ENCODE measurements around the gene GNB1L.

The GNB1L gene

GRCh38 chr22:19821523-19822300, 33.0 kb downstream of the GNB1L start:
- DNase-seq, result no peak

- DNase-seq, result no peak
Measured at GRCh38 chr22:19820880-19821522, 33.7 kb downstream of the GNB1L start.

- no peak for DNase-seq
Measured at GRCh38 chr22:19819911-19820879, 34.5 kb downstream of the GNB1L start.

DNA sequence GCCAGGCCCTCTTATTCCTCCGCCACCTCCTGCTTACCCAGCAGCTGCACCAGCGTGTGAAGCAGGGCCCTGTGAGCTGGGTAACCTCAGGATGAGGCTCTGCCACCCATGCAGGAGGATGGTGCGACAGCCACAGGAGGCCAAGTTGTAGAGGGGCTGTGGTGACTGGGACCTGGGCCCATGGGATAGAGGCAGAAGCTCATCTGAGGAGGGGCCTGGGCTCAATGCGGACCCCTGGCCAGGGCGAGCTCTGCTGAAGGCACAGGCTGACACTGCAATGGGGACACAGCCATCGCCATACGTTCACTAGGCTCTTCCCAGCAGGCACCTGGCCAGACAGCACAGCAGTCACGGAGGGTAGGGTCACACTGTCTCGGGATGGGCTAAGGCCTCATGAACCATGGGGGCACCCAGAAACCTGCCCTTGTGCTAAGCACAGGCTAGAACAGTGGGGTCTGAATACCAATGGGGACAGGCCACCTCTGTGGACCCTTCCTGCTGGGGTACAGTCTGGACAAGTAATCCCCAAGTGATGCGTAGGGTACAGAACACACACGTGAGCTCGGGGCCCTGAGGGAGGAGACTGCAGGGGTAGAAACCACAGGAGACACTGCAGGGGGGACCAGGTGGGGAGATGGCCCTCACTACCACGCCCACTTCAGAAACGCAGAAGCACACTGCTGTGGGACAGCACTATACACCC, 35.3 kb downstream of the GNB1L start:
- DNase-seq, result no peak

DNA sequence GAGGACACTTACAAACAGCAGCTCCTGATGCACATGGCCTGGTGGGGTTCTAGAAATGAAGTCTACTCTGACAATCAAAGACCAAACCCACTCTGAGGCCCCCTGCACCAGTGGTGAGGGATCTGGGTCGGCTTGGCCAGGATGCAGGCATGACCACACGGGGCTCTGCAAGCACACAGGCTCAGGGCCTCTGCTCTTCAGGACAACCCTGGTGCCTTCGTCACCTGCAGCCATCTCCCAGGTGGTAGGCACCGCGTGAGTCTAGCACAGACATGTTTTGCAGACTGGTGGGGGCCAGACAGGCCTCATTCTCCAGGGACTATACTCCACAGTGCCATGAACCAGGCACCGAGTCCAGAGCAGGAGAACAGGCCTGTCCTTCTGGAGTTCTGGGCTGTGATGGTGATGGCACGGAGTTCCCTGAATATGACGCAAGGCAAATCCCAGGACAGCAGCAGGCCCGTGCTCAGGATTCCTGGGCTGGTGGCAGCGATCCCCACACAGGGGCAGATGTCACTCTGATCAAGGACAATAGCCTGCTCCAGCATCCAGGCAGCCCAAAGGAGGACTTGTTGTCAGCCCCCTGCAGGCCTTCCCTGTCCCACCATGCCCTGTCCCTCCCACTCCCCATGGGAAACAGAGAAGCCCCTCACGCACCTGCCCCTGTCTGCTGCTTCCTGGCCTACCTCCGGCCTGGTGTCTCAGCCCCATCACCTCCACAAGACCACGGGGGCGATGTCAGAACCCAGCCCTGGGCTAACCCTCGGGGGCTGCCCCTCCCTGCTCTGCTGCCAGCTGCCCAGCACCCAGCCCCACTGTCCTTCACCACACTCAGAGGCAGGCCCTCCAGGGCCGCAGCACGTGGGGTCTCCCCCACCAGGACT, 36.1 kb downstream of the GNB1L start:
- DNase-seq, result no peak

- DNase-seq, result no peak
Measured at GRCh38 chr22:19816372-19817119, 38.1 kb downstream of the GNB1L start.

DNA sequence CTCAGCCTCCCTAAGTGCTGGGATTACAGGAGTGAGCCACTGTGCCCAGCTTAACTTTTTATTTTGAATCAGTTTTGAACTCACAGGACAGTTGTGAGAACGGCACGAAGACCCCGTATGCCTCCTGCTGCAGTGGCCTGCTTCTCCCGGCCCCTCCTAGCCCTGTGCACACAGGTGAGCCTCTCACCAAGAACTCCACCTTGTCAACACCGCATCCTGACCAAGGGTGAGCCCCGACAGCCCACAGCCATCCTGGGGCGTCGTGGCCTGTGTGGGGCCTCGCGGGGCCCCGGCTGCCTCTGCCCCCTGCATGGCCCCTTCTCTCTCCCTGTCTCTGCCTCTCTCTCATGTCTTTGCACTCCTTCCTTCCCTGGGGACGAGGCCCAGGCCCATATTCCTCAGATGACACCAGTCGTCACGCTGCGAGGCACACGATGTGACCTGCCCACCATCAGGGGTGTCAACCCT, 38.8 kb downstream of the GNB1L start:
- no peak for DNase-seq

DNA sequence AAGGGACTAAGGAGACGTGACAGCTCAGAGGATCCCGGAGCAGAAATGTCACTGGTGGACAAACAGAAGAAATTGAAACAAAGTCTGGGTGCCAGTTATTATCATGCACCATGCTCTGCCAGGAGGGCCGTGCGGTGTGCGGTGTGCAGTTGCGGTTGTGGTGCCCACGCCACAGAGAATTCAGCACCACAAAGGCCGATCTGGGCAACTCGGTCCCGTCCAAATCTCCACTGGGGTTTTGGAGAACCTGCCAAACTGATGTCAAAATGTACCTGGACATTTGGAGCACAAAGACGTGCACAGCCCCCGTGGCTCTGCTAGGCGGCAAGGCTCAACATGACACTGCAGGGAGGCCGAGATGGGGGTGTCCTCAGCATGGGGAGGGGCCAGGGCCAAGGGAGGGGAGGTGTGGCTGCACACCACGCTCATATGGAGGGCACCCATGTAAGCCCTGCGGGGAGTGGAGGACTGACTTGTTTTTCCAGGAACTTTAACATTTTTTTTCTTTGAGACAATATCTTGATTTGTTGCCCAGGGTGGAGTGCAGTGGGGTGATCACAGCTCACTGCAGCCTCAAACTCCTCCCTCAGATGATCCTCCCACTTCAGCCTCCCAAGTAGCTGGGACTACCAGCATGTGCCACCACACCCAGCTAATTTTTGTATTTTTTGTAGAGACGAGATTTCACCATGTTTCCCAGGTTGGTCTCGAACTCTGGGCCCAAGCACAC, 39.4 kb downstream of the GNB1L start:
- DNase-seq, result no peak

DNA sequence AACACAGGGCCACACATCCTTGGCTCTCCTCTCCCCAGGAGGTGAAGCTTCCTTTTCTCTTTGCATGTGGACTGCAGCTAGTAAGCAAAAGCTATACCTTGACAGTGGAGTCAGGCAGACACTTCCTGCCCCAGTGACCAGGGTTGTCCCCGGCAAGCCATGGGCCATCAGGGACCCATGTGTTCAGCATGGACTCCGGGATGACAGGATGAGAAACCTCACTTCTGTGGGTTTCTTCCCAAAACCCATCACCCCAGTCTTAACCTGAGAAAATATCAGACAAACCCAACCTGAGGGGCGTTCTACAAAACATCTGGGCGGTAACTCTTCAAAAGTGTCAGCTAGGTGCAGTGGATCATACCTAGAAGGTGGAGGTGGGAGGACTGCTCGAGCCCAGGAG, 40.2 kb downstream of the GNB1L start:
- DNase-seq, result no peak

DNA sequence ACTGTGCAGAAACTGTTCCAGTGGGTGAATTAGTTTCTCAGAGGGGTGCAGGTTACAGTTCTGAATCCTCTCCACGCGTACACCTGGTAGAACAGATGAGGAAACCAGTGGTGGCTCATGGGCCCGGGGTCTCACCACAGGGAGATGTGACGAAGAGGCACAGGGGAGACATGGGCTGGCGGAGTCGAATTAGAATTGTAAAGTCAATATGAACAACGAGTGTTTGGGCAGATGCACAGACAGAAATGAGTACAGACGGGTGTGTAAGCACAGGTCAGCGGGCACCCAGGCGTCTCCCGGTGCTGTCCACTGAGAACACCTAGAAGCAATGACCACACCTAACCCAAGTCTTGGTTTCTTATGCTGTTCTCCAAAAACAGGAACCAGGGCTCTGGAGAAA, 41.8 kb downstream of the GNB1L start:
- no peak for DNase-seq

GRCh38 chr22:19811811-19812771, 42.6 kb downstream of the GNB1L start:
- DNase-seq, result no peak

DNA sequence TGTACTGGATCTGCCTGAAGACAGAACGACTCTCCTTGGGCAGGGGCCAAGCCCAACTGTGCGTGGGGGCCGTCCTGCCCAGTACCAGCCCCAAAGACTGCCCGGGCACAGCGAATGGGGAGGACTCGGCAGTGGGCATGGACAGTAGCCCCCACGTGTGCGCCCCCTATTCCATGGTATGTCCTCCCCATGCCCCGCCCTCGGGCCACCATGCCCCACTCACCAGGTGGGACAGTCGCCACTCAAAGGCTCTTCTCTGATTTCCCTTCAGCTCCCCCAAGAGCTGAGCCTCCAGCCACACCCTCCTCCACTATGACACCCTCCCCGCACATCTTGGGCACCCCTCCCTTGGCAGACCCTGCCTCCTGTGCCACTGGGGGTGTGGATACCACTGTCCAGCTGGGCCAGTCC, 43.5 kb downstream of the GNB1L start:
- DNase-seq, result no peak

GRCh38 chr22:19810381-19811201, 44.1 kb downstream of the GNB1L start:
- DNase-seq, result no peak

DNA sequence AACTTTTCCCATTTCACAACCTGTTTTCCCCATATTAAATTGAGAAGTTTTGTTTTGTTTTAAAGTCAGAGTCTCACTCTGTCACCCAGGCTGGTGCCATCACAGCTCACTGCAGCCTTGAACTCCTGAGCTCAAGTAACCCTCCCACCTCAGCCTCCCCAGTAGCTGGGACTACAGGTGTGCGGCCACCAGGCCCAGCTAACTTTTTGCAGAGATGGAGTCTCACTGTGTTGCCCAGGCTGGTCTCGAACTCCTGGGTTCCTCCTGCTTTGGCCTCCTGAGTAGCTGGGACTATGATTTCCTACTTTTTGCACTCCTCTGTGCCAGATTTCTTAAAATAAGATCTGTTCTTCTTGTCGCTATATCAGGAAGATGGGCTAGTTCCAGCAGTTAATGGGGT, 44.9 kb downstream of the GNB1L start:
- DNase-seq, result no peak

DNA sequence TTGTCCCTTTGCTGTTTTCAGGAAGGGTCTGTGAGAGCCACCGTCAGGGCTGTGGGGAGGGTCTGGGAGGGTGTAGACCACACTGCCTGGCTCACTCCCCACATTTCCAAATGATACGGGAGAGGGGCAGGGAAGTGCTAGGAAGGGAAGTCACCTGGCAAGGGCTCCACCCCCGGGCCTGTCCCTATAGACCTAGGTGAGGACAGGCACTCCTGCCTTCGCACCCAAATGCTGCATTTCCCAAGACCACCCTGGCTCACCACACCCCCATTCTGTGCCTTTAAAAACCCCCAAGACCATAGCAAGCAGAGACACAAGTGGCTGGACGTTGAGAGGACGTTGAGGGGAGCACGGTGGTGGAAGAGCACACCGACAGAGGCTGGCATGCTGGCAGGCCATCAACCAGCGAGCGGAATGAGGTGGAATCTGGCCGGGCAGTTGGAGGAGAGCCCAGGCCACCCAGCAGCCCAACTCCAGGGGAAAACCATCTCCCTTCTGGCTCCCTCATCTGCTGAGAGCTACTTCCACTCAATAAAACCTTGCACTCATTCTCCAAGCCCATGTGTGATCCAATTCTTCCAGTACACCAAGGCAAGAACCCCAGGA, 45.7 kb downstream of the GNB1L start:
- DNase-seq, result no peak

- DNase-seq, result no peak
Measured at GRCh38 chr22:19807914-19808872, 46.5 kb downstream of the GNB1L start.

All from activated CD4-positive, alpha-beta T cell treated with anti-CD3 and anti-CD28 coated beads, Interleukin-2, amount 50 U/mL, for 4 hours (primary cell).